ENCODE results near the gene COMMD4. TPM values are rescaled to one million over a fixed set of nuclear protein-coding genes. Genes with fewer than 3 reads are reported as not detected.

Gene COMMD4
- total RNA-seq, 2 experiments from 2014 or later = 123 to 133 TPM

DNA sequence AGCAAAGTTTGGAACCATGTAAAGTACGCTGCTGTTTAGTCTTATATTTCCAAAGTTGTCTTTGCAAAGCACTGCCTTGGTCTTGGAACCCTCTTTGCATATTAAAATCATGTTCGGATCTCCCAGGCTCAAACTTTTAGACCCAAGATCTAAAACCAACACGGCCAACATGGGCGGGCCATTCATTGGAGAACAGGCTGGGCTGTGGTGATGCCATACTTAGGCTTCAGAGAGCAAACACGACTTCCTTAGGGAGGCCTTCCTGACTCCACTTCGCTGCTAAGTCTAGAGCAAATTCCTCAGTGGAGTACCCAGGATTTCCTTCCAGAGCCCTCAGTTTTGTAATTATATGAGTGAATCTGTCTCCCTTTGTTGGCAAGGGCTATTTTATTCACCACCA is 29.0 kb downstream of the COMMD4 start:
- no peak overlapping the region for H2AFZ ChIP-seq (ENCODE audit: low read length)
- peaks cover 9% of the 10 kb centered on the region; the same call in 1 of the 2 replicates for H3K79me2 ChIP-seq (ENCODE audit: insufficient read depth, low read depth, low read length)
- H3K9me3 ChIP-seq (ENCODE audit: low read length) = no peaks in the 10 kb centered on the region
- peaks cover 21% of the 10 kb centered on the region for H3K4me1 ChIP-seq (ENCODE audit: insufficient read depth, low read length, poor library complexity, severe bottlenecking)
- H3K27ac ChIP-seq (ENCODE audit: low read depth, low read length, poor library complexity, severe bottlenecking) = no peak overlapping the region
- no peak overlapping the region for H3K4me3 ChIP-seq (ENCODE audit: low read depth, low read length, poor library complexity, severe bottlenecking)
- no peaks in the 10 kb centered on the region for H4K20me1 ChIP-seq (ENCODE audit: insufficient read depth, low read length)
- POLR2A ChIA-PET = no interaction called here
- TF ChIP-seq EZH2phosphoT487 (IDR thresholded peaks at IDR 0.05; ENCODE audit: borderline replicate concordance, low read depth, low read length) = no peak
- TF ChIP-seq, protein P1, sequence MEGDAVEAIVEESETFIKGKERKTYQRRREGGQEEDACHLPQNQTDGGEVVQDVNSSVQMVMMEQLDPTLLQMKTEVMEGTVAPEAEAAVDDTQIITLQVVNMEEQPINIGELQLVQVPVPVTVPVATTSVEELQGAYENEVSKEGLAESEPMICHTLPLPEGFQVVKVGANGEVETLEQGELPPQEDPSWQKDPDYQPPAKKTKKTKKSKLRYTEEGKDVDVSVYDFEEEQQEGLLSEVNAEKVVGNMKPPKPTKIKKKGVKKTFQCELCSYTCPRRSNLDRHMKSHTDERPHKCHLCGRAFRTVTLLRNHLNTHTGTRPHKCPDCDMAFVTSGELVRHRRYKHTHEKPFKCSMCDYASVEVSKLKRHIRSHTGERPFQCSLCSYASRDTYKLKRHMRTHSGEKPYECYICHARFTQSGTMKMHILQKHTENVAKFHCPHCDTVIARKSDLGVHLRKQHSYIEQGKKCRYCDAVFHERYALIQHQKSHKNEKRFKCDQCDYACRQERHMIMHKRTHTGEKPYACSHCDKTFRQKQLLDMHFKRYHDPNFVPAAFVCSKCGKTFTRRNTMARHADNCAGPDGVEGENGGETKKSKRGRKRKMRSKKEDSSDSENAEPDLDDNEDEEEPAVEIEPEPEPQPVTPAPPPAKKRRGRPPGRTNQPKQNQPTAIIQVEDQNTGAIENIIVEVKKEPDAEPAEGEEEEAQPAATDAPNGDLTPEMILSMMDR (conservative IDR thresholded peaks at IDR 0.05; ENCODE audit: low read length) = no peak
- BruUV-seq (replicated peaks) = no TSS peak
- DNase-seq (ENCODE audit: low spot score) = no peak
- no peaks in the 10 kb centered on the region for H3K9me2 ChIP-seq (ENCODE audit: insufficient read depth, low read length)
- H3K4me2 ChIP-seq (ENCODE audit: low read length) = no peak overlapping the region
- CTCF ChIA-PET (ENCODE audit: unreplicated experiment) = no interaction called here
- intact Hi-C loops (cut with micrococcal nuclease; ENCODE audit: unreplicated experiment) = no loop called here
- H3K36me3 ChIP-seq (ENCODE audit: insufficient read depth, low read length) = peaks cover 28% of the 10 kb centered on the region; the same call in 1 of the 2 replicates

DNA sequence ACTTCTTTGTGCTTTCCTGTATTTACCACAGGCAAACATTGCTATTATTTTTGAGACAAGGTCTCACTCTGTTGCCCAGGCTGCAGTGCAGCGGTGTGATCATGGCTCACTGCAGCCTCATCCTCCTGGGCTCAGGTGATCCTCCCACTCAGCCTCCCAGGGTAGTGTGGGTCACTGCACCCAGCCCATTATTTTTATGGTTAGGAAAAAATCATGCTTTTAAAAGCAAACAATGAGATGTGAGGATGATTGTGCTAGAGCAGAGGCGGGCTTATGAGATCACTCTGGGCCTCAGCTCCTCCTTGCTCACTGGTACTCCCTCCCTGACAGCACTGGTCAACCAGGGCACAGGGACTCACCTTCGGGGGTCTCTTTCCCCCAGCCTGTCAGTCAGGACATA is 30.3 kb downstream of the COMMD4 start:
- Histone ChIP-seq H3K9me2 (ENCODE audit: insufficient read depth, low read length) (no peaks in the 10 kb centered on the region), H3K4me2 (ENCODE audit: low read length) (no peak overlapping the region), H3K9me3 (ENCODE audit: low read length) (no peaks in the 10 kb centered on the region), H3K4me3 (ENCODE audit: low read depth, low read length, poor library complexity, severe bottlenecking) (no peak overlapping the region), H3K27ac (ENCODE audit: low read depth, low read length, poor library complexity, severe bottlenecking) (no peak overlapping the region), H3K79me2 (ENCODE audit: insufficient read depth, low read depth, low read length) (peaks cover 17% of the 10 kb centered on the region; the same call in 1 of the 2 replicates), H3K4me1 (ENCODE audit: insufficient read depth, low read length, poor library complexity, severe bottlenecking) (peaks cover 23% of the 10 kb centered on the region), H2AFZ (ENCODE audit: low read length) (no peak overlapping the region), H3K36me3 (ENCODE audit: insufficient read depth, low read length) (peaks cover 40% of the 10 kb centered on the region), H4K20me1 (ENCODE audit: insufficient read depth, low read length) (no peaks in the 10 kb centered on the region)
- DNase-seq (ENCODE audit: low spot score) = no peak
- no TSS peak for BruUV-seq (replicated peaks)
- ChIA-PET CTCF (ENCODE audit: unreplicated experiment) (no interaction called here), POLR2A (no interaction called here)
- intact Hi-C loops (cut with micrococcal nuclease; ENCODE audit: unreplicated experiment) = no loop called here
- TF ChIP-seq, protein P1 (conservative IDR thresholded peaks at IDR 0.05; ENCODE audit: low read length) = no peak
- TF ChIP-seq EZH2phosphoT487 (IDR thresholded peaks at IDR 0.05; ENCODE audit: borderline replicate concordance, low read depth, low read length) = no peak

DNA sequence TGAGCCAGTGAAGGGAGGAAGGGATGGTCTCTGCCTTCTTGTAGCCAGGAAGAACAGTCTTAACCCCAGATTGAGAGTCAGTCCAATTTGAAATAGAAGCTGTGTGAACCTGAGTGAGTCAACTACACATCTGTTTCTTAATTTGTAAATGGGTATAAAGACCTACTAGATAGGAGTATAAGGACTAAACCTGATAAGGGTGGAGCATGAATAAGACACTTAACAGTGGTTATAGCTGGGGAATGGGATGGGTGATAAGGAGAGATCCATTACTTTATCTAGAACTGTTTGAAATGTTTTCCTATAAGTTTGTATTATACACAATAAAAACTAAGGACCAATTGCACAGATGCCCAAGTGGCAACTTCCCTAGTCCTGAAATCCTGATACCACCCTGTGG is 31.1 kb downstream of the COMMD4 start:
- no peaks in the 10 kb centered on the region for H3K9me2 ChIP-seq (ENCODE audit: insufficient read depth, low read length)
- peaks cover 17% of the 10 kb centered on the region; the same call in 1 of the 2 replicates for H3K79me2 ChIP-seq (ENCODE audit: insufficient read depth, low read depth, low read length)
- no peak overlapping the region for H3K27ac ChIP-seq (ENCODE audit: low read depth, low read length, poor library complexity, severe bottlenecking)
- TF ChIP-seq, protein P1 (conservative IDR thresholded peaks at IDR 0.05; ENCODE audit: low read length) = no peak
- no peak for TF ChIP-seq EZH2phosphoT487 (IDR thresholded peaks at IDR 0.05; ENCODE audit: borderline replicate concordance, low read depth, low read length)
- H3K9me3 ChIP-seq (ENCODE audit: low read length) = no peaks in the 10 kb centered on the region
- peaks cover 23% of the 10 kb centered on the region for H3K4me1 ChIP-seq (ENCODE audit: insufficient read depth, low read length, poor library complexity, severe bottlenecking)
- peak overlapping the region; percentile 77 for H3K4me3 ChIP-seq (ENCODE audit: low read depth, low read length, poor library complexity, severe bottlenecking)
- CTCF ChIA-PET (ENCODE audit: unreplicated experiment) = interaction anchor here (1.4 kb wide), 1 partner anchor 85 kb away, joined by 6 read pairs; the partner anchor contains the start of gene SIN3A
- H3K36me3 ChIP-seq (ENCODE audit: insufficient read depth, low read length) = peaks cover 49% of the 10 kb centered on the region
- no peak overlapping the region; the same call in 1 of the 2 replicates for H2AFZ ChIP-seq (ENCODE audit: low read length)
- POLR2A ChIA-PET = interaction anchor here (0.6 to 3.8 kb wide), 6 partner anchors 12 to 379 kb away, joined by 3 to 29 read pairs (median 3); partner anchors contain the start of gene IMP3
- no peaks in the 10 kb centered on the region for H4K20me1 ChIP-seq (ENCODE audit: insufficient read depth, low read length)
- TSS peak; percentile 23 for BruUV-seq (replicated peaks)
- intact Hi-C loops (cut with micrococcal nuclease; ENCODE audit: unreplicated experiment) = no loop called here
- no peak for DNase-seq (ENCODE audit: low spot score)
- H3K4me2 ChIP-seq (ENCODE audit: low read length) = peak overlapping the region; percentile 86

All from OCI-LY7 (cell line).